ENCODE results near the gene STX17. TPM values are rescaled to one million over a fixed set of nuclear protein-coding genes. Genes with fewer than 3 reads are reported as not detected.

STX17 gene
- total and polyA plus RNA-seq, 2 of the 13 experiments (the other 11 are each of a cell fraction or from before 2014, with no cell fraction given), result 8.3 to 25.7 TPM

DNA sequence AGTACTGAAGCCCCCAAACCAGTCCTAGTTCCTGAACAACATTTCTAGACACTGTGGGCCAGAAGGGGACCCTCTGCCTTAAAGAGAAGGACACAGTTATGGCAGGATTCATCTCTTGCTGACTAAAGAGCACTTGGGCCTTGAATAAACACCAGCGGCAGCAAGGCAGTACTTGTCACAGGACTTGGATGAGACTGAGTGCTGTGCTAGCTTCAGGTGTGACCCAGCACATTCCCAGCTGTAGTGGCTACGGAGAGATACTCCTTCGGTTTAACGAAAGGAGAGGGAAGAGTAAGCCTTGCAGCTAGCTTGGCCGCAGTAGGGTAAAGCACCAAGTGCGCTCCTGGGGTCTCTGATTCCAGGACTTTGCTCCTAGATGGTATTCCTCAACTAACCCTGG lies 10.9 kb upstream of the STX17 start (continued):
- TF ChIP-seq, protein P1, sequence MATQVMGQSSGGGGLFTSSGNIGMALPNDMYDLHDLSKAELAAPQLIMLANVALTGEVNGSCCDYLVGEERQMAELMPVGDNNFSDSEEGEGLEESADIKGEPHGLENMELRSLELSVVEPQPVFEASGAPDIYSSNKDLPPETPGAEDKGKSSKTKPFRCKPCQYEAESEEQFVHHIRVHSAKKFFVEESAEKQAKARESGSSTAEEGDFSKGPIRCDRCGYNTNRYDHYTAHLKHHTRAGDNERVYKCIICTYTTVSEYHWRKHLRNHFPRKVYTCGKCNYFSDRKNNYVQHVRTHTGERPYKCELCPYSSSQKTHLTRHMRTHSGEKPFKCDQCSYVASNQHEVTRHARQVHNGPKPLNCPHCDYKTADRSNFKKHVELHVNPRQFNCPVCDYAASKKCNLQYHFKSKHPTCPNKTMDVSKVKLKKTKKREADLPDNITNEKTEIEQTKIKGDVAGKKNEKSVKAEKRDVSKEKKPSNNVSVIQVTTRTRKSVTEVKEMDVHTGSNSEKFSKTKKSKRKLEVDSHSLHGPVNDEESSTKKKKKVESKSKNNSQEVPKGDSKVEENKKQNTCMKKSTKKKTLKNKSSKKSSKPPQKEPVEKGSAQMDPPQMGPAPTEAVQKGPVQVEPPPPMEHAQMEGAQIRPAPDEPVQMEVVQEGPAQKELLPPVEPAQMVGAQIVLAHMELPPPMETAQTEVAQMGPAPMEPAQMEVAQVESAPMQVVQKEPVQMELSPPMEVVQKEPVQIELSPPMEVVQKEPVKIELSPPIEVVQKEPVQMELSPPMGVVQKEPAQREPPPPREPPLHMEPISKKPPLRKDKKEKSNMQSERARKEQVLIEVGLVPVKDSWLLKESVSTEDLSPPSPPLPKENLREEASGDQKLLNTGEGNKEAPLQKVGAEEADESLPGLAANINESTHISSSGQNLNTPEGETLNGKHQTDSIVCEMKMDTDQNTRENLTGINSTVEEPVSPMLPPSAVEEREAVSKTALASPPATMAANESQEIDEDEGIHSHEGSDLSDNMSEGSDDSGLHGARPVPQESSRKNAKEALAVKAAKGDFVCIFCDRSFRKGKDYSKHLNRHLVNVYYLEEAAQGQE (IDR thresholded peaks at IDR 0.05; ENCODE audit: borderline replicate concordance in 1 of 2, low read depth in 1 of 2, low read length in 2 of 2), result no peak
- TF ChIP-seq SP1 (IDR thresholded peaks at IDR 0.05) (no peak), SP1 (CRISPR knock-in tag; IDR thresholded peaks at IDR 0.05) (no peak), KAT8 (CRISPR knock-in tag; IDR thresholded peaks at IDR 0.05) (no peak)
- TF ChIP-seq, protein P2, sequence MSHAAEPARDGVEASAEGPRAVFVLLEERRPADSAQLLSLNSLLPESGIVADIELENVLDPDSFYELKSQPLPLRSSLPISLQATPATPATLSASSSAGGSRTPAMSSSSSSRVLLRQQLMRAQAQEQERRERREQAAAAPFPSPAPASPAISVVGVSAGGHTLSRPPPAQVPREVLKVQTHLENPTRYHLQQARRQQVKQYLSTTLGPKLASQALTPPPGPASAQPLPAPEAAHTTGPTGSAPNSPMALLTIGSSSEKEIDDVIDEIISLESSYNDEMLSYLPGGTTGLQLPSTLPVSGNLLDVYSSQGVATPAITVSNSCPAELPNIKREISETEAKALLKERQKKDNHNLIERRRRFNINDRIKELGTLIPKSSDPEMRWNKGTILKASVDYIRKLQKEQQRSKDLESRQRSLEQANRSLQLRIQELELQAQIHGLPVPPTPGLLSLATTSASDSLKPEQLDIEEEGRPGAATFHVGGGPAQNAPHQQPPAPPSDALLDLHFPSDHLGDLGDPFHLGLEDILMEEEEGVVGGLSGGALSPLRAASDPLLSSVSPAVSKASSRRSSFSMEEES (CRISPR knock-in tag; IDR thresholded peaks at IDR 0.05), result no peak
- TF ChIP-seq, protein P3, sequence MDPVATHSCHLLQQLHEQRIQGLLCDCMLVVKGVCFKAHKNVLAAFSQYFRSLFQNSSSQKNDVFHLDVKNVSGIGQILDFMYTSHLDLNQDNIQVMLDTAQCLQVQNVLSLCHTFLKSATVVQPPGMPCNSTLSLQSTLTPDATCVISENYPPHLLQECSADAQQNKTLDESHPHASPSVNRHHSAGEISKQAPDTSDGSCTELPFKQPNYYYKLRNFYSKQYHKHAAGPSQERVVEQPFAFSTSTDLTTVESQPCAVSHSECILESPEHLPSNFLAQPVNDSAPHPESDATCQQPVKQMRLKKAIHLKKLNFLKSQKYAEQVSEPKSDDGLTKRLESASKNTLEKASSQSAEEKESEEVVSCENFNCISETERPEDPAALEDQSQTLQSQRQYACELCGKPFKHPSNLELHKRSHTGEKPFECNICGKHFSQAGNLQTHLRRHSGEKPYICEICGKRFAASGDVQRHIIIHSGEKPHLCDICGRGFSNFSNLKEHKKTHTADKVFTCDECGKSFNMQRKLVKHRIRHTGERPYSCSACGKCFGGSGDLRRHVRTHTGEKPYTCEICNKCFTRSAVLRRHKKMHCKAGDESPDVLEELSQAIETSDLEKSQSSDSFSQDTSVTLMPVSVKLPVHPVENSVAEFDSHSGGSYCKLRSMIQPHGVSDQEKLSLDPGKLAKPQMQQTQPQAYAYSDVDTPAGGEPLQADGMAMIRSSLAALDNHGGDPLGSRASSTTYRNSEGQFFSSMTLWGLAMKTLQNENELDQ (CRISPR knock-in tag; IDR thresholded peaks at IDR 0.05; ENCODE audit: borderline replicate concordance), result no peak

Data from HepG2 (cell line).